GM12865 (cell line): Measurements from ENCODE around the gene CYP2S1.

Experiments
- DNase-seq: peaks from one replicate; pipeline ENCODE4 v3.0.0; 2010; ENCODE audit warnings: low read depth
- H3K4me3 ChIP-seq: 2 replicates; pipeline ENCODE4 v1.5.1; 2011; ENCODE audit warnings: mild to moderate bottlenecking, low read depth, low read length, control low read depth
- TF ChIP-seq, protein P1 (sequence below): IDR thresholded peaks from 2 replicates; pipeline ENCODE4 v1.5.1; 2011; ENCODE audit warnings: low read length, control low read depth, low read depth, inconsistent platforms; ENCODE audit not compliant: insufficient read depth; ENCODE audit errors: missing control alignments

Gene CYP2S1

DNA sequence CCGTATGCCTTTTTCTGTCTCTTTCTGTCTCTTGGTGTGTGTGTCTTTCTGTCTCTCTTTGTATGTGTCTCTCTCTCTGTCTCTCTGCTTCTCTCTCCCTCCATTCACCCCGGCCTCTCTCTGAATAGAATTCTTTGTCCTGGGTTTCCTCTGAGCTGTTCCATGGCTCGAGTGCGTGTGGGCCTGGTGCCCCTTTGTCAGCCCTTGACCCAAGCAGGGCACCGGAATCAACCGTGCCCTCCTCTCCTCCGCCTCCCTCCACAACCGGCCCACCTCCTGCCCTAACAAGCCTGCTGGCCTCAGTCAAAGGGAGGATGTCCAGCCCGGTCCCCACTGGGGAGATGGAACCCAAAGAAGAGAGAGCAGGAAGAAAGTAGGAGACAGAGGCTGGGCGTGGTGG lies 29.2 kb downstream of the CYP2S1 start:
- TF ChIP-seq, protein P1, sequence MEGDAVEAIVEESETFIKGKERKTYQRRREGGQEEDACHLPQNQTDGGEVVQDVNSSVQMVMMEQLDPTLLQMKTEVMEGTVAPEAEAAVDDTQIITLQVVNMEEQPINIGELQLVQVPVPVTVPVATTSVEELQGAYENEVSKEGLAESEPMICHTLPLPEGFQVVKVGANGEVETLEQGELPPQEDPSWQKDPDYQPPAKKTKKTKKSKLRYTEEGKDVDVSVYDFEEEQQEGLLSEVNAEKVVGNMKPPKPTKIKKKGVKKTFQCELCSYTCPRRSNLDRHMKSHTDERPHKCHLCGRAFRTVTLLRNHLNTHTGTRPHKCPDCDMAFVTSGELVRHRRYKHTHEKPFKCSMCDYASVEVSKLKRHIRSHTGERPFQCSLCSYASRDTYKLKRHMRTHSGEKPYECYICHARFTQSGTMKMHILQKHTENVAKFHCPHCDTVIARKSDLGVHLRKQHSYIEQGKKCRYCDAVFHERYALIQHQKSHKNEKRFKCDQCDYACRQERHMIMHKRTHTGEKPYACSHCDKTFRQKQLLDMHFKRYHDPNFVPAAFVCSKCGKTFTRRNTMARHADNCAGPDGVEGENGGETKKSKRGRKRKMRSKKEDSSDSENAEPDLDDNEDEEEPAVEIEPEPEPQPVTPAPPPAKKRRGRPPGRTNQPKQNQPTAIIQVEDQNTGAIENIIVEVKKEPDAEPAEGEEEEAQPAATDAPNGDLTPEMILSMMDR, result no peak
- no peak overlapping the region for H3K4me3 ChIP-seq
- no peak for DNase-seq

DNA sequence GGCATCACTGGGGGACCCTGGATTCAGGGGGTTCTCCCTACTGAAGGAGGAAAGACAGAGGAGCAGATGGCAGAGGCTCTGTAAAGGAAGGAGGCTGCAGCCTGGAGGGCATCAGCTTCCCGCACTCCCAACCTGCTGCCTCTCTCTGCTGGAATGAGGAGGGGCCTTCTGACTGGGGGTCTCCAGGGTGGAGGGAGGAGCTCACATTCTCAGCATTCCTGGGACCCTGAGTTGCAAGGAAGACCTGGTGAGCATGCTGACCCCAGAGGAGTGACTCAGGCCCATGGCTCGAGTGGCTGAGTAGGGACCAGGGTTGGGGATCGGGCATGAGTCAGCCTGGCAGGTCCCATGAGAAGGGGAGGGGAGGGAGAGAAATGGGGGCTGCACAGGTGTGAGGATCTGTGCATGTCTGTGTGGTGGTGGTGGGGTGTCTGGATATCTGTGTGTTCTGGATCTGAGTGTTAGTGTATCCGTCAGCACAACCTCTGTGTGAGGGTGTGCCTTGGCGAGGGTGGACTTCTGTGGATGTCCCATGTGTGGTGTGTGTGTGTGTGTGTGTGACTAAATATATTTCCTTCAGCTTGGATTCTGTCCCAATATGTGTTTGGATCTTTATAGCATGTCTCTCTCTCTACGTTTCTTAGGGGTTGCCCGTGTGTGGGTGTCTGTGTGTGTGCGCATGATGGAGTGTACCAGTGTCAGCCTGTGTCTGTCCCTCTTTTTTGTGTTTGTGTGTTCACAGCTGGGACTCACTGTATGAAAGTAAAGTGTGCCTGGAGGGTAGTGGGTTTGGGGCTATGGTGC lies 30.6 kb downstream of the CYP2S1 start:
- DNase-seq, result no peak
- no peak overlapping the region for H3K4me3 ChIP-seq
- TF ChIP-seq, protein P1, result no peak

DNA sequence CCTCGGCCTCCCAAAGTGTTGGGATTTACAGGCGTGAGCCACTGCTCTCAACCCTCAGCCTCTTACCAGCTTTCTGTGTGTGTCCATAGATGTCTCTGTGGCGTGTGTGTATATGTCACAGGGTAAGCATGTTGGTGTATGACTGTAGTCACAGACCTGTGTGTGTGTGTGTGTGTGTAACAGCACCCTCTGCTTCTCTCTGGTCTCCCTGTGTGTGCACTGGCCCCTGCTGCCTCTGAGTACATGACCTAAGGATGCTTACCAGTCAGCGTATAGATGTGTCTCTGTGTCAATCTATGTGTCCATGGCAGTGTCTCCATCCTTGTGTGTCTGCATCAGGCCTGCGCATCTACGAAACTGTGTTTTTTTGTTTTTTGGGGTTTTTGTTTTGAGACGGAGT lies 31.6 kb downstream of the CYP2S1 start:
- TF ChIP-seq, protein P1, result no peak
- no peak overlapping the region for H3K4me3 ChIP-seq
- no peak for DNase-seq

DNA sequence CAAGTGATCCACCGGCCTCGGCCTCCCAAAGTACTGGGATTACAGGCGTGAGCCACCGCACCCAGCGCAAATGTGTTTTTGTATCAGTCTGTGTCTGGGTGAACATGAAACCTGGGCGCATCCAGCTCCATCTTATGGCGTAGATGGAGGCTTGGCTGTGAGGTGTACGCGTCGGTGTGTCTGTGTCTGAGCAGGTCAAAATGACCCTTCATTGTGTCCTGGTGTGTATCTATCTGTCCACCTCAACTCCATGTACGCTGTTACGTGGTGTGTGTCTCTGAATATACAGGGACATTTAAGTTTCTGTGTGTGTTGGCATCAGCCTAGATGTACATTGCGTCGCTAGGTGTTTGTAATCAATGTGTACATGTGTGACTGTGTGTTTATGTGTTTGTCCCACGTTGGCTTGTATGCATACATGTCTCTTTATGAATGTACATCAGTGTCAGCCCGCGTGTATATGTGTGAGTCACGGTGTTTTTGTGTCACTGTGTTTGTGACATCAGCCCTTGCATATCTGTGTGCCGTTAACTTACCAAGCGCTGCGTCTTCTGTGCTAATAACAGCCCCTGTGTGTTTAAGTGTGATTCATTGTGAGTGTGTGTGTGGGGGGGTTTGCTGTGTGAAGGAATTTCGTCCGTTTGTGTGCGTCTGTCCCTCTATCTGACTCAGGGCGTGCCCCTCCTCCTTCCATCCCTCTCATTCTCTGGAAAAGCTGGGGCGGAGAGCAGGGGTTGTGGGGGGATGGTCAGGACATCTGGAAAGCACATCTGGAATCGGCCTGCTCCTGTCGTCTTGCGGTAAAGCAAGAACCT lies 32.4 kb downstream of the CYP2S1 start:
- H3K4me3 ChIP-seq, result no peak overlapping the region
- TF ChIP-seq, protein P1, result no peak
- DNase-seq, result no peak

DNA sequence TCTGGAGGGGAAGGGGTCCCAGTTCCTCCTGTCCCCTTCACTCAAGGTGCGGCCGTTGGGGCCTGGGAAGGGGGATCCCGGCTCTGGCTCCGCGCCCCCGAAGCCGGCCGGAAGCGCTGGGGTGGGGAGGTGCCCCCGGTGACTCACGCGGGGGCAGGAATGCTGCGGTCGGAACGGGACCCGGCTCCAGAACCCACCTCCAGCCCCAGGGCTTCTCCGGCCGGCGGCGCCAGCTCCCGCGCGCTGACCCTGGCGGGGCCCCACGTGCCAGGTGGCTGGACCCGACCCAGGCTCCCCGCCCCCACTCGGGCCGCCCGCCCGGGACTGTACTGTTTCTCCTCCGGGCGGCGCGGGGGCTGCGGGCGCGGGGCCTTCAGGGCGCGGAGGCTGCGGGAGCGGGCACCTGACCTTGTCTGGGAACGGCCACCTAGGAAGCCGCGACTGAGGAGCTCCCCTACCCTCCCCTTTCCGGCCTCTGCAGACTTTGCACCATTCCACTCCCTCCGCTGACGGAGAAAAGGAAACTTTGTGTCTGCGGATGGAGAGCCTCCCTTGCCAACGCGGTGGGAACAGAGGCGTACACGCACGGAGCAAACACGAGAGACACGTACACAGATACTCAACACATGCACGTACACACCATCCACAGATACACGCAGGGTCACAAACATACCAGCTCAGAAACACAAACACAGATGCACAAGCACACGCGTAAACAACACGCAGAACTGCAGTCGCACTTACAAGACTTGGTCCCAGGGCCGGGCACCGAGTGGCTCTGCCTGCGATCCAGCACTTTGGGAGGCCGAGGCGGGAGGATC lies 33.2 kb downstream of the CYP2S1 start:
- no peak overlapping the region for H3K4me3 ChIP-seq
- no peak for DNase-seq
- TF ChIP-seq, protein P1, result no peak

DNA sequence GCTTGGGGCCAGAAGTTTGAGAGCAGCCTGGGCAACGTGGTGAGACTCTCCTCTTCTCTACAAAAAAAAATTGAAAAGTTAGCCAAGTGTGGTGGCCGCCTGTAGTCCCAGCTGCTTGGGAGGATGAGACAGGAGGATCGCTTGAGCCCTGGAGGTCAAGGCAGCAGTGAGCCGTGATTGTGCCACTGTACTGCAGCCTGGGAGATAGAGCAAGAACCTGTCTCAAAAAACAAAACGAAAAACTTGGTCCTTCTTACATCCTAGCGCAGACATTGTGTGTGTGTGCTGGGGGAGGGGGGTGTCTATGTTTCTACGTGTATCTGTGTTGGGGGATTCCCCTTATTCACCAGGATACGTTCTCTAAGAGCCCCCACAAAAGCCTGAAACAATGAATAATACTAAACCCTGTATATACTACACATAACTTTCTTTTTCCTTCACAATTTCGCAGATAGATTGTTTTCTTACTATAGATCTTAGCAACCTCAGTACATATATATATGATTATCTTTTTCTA lies 33.9 kb downstream of the CYP2S1 start:
- H3K4me3 ChIP-seq, result no peak overlapping the region

More for the DNA sequence above, 33.9 kb downstream of the CYP2S1 start:
- DNase-seq, result no peak
- TF ChIP-seq, protein P1, result no peak
